ENCODE results near the gene ZBTB17.
"Not testable (repeated sequence)": the region's sequence is repeated elsewhere in the genome, so short reads cannot be mapped to it uniquely, and the experiment has no call there.

ZBTB17 gene

GRCh38 chr1:15975805-15976680 is at the start of gene ZBTB17:
Gene ZBTB17 (minus strand): TSS chr1:15976101. CDS start chr1:15948495, 27,606 bp downstream.
- DNase-seq, result peak; percentile 90

- no peak for DNase-seq
Observed at GRCh38 chr1:16023050-16023653, 47.3 kb upstream of the ZBTB17 start.

- no peak for DNase-seq
Observed at GRCh38 chr1:16022393-16022792, 46.5 kb upstream of the ZBTB17 start.

GRCh38 chr1:16021681-16022080 is 45.8 kb upstream of the ZBTB17 start, which contains the start of gene CLCNKA:
Gene CLCNKA (plus strand): TSS chr1:16022036. CDS start chr1:16022620, 584 bp downstream.
- DNase-seq, result no peak

GRCh38 chr1:16020878-16021277 is 45.0 kb upstream of the ZBTB17 start:
- not testable (repeated sequence) for DNase-seq

GRCh38 chr1:16020325-16020724 is 44.4 kb upstream of the ZBTB17 start:
- no peak for DNase-seq

GRCh38 chr1:16019644-16020277 is 43.9 kb upstream of the ZBTB17 start:
- DNase-seq, result no peak

GRCh38 chr1:16018749-16019643 is 43.1 kb upstream of the ZBTB17 start:
- no peak for DNase-seq

- no peak for DNase-seq
Observed at GRCh38 chr1:16018308-16018707, 42.4 kb upstream of the ZBTB17 start.

GRCh38 chr1:16017461-16018303 is 41.8 kb upstream of the ZBTB17 start, which contains the start of gene HSPB7:
Gene HSPB7 (minus strand): TSS chr1:16018043. CDS start chr1:16017963, 80 bp downstream.
- DNase-seq, result no peak

GRCh38 chr1:16017076-16017460 is 41.2 kb upstream of the ZBTB17 start:
- DNase-seq, result no peak

GRCh38 chr1:16015960-16016901 is 40.3 kb upstream of the ZBTB17 start:
- no peak for DNase-seq

GRCh38 chr1:16015491-16015890 is 39.6 kb upstream of the ZBTB17 start:
- DNase-seq, result no peak

GRCh38 chr1:16014509-16015482 is 38.9 kb upstream of the ZBTB17 start:
- DNase-seq, result no peak

- DNase-seq, result no peak
Observed at GRCh38 chr1:16013908-16014258, 38.0 kb upstream of the ZBTB17 start.

GRCh38 chr1:16013220-16013907 is 37.5 kb upstream of the ZBTB17 start:
- no peak for DNase-seq

- no peak for DNase-seq
Observed at GRCh38 chr1:16012590-16013219, 36.8 kb upstream of the ZBTB17 start.

- DNase-seq, result no peak
Observed at GRCh38 chr1:16011936-16012589, 36.2 kb upstream of the ZBTB17 start.
